HG03575 (cell line): ENCODE data around the gene MUCL3.
"Not testable (repeated sequence)": the region's sequence is repeated elsewhere in the genome, so short reads cannot be mapped to it uniquely, and the experiment has no call there.

Experiments
- ATAC-seq: cut with Tn5 transposase; IDR thresholded peaks from one replicate; pipeline ENCODE4 v1.9.1; 2021; ENCODE audit not compliant: unreplicated experiment, insufficient number of reproducible peaks, low FRiP score; ENCODE audit errors: extremely low read depth

MUCL3 gene

DNA sequence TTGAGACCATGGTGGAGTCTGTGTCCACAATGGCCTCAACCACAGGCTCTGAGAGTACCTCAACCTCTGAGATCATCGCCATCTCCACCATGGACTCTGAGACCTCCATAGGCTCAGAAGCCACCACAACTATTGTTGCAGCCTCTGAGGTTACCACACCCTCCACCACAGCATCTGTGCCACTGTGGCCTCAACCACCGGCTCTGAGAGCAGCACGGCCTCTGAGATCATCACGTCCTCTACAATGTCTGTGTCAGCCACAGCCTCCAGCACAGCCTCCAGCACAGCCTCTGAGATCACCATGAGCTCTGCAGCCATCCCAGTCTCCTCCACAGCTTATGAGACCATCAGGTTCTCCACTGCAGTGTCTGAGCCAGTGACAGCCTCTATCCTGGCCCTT lies 23.3 kb downstream of the MUCL3 start:
- no peak for ATAC-seq

- ATAC-seq: no peak
These were observed 24.4 kb downstream of the MUCL3 start for GRCh38 chr6:30965140-30965601.

DNA sequence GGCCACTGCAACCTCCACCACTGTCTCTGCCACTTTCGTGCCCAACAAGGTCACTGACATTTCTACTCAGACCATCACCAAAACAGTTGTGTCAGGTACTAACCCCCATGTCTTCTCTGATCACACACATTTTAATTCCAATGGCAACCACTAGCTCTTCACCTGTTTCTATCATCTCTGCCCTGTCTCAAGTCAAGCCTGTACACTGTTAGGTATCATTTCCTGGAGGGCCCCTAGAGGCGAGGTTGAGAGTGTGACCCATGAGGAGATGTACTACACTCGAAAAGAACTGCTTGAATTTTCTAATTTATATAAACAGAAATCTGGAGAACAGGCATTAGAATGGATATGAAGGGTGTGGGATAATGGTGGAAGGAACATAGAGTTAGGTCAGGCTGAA lies 25.4 kb downstream of the MUCL3 start:
- no peak for ATAC-seq

DNA sequence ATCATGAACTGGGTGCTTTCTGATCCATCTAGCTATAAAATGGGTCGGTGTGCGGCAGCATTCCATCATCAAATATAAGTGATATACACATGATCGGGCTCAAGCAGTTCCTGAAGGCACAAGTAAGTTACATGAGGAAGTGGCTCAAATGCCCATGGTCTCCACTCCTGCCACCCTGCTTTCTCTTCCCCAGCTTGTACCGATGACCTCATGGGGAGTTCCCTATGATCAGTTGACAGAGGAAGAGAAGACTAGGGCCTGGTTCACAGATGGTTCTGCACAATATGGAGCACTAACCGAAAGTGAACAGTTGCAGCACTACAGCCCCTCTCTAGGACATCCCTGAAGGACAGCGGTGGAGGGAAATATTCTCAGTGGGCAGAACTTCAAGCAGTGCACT lies 28.4 kb downstream of the MUCL3 start:
- not testable (repeated sequence) for ATAC-seq

DNA sequence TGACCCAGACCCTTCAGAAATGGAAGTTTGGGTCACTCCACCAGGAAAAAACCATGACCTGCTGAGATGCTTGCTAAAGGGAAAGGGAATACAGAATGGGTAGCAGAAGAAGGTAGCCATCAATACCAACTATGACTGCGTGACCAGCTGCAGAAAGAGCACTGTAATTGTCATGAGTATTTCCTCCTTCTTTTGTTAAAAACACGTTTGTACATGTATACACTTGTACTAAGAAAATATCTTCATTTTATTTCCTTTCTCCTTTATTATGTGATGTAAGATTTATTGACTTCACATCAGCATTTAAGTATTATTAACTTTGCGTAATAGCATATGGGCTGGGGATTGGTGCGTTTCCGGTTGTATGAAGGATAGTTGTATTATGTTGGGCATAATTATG lies 30.2 kb downstream of the MUCL3 start:
- no peak for ATAC-seq

DNA sequence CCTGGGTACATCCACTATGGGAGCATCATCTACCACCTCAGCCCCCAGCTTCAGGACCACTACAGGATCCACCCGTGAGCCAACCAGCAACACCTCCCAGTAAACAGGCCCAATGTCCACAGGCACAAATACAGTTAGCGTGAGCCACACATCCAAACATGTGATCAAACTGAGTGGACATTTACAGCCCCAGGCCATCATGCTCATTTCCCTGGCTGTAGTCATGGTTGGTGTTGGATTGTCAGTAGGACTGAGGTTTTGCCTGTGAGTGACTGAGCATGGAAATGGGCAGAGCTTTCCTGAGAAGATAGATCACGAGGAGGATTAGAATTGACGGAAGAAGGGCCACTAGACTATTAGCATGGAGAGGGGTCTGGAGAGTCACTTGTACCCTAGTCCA lies 32.0 kb downstream of the MUCL3 start:
- no peak for ATAC-seq

DNA sequence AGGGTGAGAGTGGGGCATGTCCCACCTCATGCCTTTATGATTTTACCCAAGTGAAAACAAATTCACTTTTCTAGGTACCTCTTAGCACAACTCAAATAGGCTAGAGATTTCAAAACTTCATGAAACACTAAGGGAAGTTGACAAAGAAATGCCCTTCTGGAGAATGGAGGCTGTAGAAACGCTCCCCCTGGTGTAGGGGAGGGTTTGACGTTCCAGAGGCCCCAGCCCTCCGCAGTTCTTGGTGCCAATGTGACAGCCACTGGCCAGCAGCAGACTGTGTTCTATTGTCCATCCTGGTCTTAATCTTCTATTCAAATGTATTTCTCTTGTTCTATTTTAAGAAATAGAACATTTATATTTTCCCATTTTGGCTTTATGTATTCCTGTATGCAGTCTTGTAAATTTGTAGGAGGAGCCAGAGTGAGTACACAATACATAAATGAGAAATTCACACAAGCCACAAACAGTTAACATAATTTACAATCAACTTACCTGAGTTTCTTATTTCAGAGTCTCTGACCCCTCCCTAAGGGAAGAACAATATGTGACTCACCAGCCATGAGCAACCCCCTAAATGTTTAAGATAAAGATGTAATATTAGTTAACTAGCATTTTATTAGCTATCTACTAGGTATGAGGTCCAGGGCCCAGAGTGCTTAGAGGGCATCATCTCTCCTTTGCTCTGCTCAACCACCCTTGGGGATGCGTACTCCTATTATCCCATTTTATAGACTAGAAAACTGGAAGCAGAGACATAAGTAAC lies 33.9 kb downstream of the MUCL3 start:
- ATAC-seq: no peak

DNA sequence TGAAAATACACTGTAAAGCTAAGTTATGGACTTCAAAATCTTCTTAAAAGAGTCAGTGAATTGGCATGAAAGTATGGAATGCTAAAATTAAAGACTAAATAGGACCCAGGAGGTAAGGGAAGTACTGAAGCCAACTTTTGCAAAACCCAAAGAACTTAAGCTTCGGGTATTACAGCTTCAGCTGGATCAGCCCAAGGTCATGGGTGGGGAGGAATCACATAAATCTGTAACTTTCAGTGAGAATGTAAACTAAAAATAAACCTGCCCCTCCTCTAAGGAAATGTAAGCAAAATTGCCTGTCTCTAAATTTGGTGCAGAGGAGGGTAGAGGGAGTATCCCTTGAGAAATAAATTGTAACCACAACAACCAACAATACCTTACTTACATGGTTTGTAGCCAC lies 38.4 kb downstream of the MUCL3 start:
- ATAC-seq: no peak

- ATAC-seq: no peak
These were observed 38.9 kb downstream of the MUCL3 start for GRCh38 chr6:30979690-30980089.

DNA sequence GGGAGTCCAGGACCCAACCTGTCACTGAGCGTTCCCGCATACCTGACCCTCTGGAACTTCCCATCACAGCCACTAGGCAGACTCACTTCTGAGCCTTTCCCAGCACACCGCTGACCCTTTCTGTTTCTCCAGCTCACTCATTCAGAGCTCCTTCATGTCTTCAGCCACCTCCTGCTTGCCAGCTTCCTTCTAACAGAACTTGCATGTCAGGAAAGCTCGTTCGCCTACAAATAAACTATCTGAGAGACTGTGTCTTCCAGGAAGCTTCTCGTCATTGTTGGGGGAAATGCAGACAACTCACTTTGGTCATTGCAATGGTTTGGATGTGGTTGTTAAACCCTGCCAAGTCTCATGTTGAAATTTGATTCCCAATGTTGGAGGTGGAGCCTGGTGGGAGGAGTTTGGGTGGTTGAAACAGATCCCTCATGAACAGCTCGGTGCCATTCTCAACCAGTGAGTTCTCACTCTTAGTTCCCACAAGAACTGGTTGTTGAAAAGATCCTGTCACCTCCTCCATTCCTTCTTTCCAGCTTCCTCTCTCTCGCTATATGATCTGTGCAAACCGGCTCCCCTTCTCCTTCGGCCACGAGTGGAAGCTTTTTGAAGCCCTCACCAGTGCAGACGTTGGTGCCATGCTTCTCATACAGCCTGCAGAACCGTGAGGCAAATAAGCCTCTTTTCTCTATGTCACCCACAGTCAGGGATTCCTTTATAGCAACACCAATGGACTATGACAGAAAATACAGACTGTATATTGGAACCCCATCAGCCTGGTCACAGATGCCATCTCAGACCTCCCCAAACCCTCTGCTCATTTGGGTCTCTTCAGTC lies 41.4 kb downstream of the MUCL3 start:
- ATAC-seq: no peak

DNA sequence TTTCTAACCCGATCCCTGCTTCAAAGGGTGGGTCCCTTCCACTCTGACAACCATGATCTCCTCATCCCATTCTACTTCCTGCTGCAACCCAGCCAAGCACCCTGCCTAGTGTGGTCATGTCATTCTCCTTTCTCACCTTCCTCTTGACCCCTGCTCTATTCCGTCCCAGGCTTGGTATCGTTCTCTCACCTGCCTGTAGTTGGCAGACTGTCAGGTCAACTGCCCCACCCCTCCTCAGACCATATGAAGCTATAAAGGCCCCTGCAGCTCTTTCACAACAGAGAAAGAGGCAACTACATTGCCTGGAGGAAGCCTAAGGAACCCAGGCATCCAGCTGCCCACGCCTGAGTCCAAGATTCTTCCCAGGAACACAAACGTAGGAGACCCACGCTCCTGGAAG lies 42.7 kb downstream of the MUCL3 start, which contains the start of gene MUC21:
Gene MUC21 (plus strand): TSS at position 280 of the 400 bp plus-strand sequence. CDS start 241 bp downstream, outside the sequence.
- no peak for ATAC-seq

DNA sequence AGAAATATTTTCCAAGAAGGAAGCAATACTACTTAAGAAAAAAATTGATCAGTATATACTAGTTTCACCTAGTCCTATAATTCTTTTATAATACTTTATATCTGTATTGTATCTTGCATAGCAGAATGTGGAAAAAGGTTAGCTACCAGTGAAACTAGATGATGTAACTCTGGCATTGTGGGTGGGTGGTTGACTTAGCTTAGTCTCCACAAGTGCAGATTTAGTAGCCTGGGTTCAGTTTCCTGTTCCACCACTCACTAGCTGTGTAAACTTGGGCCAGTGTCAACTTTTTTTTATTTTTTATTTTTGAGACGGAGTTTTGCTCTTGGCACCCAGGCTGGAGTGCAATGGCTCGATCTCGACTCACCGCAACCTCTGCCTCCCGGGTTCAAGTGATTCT lies 44.7 kb downstream of the MUCL3 start:
- no peak for ATAC-seq

GRCh38 chr6:30987304-30987703 lies 46.5 kb downstream of the MUCL3 start:
- no peak for ATAC-seq

- no peak for ATAC-seq
These were observed 47.5 kb downstream of the MUCL3 start for GRCh38 chr6:30988209-30988825.

DNA sequence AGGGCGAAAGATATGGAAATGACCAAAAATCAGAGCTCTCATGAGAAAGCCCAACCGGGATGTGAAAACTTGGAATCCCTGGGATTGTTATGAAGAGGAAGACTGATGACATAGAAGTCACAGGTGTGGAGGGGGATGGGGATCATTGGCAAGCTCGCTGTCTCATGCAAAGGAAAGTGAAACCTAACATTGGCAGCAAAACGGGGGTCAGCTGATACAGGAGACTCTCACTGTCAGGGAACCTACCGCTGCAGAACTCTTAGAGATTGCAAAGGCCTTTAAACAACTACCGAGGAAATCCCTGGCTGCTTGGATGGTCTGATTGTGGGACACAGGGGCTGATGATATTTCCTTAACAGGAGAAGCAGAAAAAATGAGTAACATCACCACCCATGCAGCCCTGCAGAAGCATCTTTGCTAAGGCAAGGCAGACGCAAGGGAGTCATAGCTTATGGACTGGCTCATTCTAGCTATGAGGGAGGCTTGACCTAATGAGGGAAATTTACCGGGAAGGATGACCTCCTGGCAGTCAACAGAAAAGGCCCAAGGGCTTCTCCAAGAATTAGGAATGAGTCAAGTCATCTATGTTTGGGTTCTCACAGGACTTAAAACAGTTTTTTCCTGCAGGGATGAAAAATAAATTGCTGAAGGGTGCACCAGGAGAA lies 49.8 kb downstream of the MUCL3 start:
- no peak for ATAC-seq

DNA sequence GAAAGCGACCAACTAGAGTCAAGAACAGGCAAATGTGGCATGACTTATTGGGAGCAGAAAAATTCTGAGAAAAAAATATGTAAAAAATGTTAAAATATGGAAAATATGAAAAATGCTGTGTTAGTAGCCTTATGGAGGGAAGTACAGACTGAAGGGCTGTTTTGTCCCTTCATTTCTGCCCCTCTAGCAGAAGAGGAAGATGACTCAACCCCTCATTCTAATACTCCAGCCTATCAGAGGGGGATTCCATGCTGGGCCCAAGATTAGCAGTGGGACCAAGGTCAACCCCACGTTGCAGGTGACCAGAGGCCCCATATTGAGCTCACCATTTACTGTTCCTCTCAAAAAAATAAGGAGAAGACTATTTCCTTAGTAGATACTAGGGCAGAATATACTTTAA lies 51.1 kb downstream of the MUCL3 start:
- no peak for ATAC-seq

DNA sequence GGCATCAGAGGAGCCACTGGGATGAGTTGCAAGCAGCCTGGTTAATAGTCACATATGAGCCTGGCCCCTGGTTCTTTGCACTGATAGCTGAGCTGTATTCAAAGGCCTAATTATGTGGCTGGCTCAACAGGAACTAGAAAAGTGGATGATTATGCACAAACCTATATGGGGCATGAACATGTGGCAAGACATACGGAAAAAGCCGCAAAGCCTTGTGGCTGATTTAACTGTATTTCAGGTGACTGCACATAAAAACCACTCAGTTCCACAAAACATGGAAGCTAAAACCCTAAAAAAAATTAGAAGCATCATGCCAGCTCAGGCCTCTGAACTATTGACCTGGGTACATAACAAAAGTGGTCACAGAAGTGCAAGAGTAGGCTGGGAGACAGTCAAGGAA lies 56.5 kb downstream of the MUCL3 start:
- no peak for ATAC-seq

DNA sequence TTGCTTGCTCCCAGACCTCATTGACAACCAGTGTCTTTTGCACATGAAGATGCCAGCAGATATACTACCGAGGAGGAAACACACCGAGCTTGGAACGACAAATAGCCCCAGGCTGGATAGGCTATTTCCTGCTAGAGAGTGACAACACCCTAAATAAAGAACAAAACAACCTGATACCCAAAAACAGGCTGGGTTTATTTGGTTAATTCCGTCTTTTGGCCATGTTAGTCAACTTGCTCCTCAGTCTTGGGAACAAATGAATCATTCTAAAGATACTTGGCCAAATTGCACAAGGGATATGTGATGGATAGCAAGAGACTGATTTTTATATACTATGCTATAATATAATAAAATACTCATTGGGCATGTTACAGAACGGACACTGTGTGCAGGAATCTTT lies 58.0 kb downstream of the MUCL3 start:
- no peak for ATAC-seq
